Brain microvascular endothelial cell (primary cell): ENCODE measurements around the gene TMEM168.

Experiments
- DNase-seq: peaks from one replicate; pipeline ENCODE4 v3.0.0-alpha.2; 2020
- H3K27ac ChIP-seq: fragments of 250-450 bp; sonication (Bioruptor Pico); 2 replicates; pipeline ENCODE4 v1.5.1; 2020; ENCODE audit warnings: mild to moderate bottlenecking, moderate library complexity
- H3K27me3 ChIP-seq: fragments of 250-450 bp; sonication (Bioruptor Pico); replicated peaks from 2 replicates; pipeline ENCODE4 v1.5.1; 2020; ENCODE audit warnings: mild to moderate bottlenecking
- H3K36me3 ChIP-seq: fragments of 250-450 bp; sonication (Bioruptor Pico); replicated peaks from 2 replicates; pipeline ENCODE4 v1.5.1; 2020; ENCODE audit warnings: mild to moderate bottlenecking
- H3K4me3 ChIP-seq: 2 replicates; pipeline ENCODE4 v1.5.1; 2011; ENCODE audit warnings: low read depth, mild to moderate bottlenecking, control low read depth, low read length, moderate library complexity
- CTCF ChIP-seq: IDR thresholded peaks from 2 replicates; pipeline ENCODE4 v1.5.1; 2011; ENCODE audit warnings: low read depth, mild to moderate bottlenecking, moderate library complexity, low read length, control low read depth, inconsistent platforms; ENCODE audit errors: missing control alignments
- in situ Hi-C: cut with HindIII; loops from 2 replicates; pipeline ENCODE4 v1.10.0; 2017; ENCODE audit warnings: low sequenced_read_pairs, low pct_ligation_motif_present

Gene TMEM168

GRCh38 chr7:112777406-112777805, 12.8 kb downstream of the TMEM168 start:
- H3K27ac ChIP-seq = no peak overlapping the region
- no peak for TF ChIP-seq CTCF
- no peaks in the 10 kb centered on the region for H3K27me3 ChIP-seq
- in situ Hi-C loops = no loop called here
- H3K4me3 ChIP-seq = no peak overlapping the region
- DNase-seq = no peak
- H3K36me3 ChIP-seq = no peaks in the 10 kb centered on the region

GRCh38 chr7:112771166-112771565, 19.0 kb downstream of the TMEM168 start:
- no peak overlapping the region for H3K27ac ChIP-seq
- in situ Hi-C loops = no loop called here
- H3K4me3 ChIP-seq = no peak overlapping the region
- no peak for TF ChIP-seq CTCF
- DNase-seq = no peak
- H3K27me3 ChIP-seq = no peaks in the 10 kb centered on the region
- no peaks in the 10 kb centered on the region for H3K36me3 ChIP-seq

GRCh38 chr7:112770051-112770450, 20.1 kb downstream of the TMEM168 start:
- Histone ChIP-seq H3K36me3 (no peaks in the 10 kb centered on the region), H3K27ac (no peak overlapping the region), H3K4me3 (no peak overlapping the region), H3K27me3 (no peaks in the 10 kb centered on the region)
- no peak for DNase-seq
- no peak for TF ChIP-seq CTCF
- in situ Hi-C loops = no loop called here

DNA sequence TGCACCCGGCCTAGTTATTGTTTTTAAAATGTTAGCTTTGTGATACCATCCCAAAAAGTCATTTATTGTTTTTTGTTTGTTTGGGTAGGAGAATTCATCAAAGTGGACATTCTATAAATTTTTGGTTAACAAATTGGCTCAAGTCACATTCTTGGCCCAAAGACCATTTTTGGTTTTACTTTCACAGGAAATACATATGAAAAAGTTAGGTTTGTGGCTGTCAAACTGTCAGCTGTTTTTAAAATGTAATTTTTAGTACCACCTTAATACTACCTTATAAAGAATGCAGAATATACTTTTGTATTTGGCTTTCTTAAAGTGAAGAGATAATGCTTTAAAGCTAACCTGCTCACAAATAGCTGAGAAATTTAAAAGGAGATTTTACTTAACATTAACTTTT, 25.1 kb downstream of the TMEM168 start:
- no peaks in the 10 kb centered on the region for H3K36me3 ChIP-seq
- no peak overlapping the region for H3K4me3 ChIP-seq
- in situ Hi-C loops = no loop called here
- TF ChIP-seq CTCF = no peak
- H3K27me3 ChIP-seq = no peaks in the 10 kb centered on the region
- H3K27ac ChIP-seq = no peak overlapping the region
- no peak for DNase-seq

DNA sequence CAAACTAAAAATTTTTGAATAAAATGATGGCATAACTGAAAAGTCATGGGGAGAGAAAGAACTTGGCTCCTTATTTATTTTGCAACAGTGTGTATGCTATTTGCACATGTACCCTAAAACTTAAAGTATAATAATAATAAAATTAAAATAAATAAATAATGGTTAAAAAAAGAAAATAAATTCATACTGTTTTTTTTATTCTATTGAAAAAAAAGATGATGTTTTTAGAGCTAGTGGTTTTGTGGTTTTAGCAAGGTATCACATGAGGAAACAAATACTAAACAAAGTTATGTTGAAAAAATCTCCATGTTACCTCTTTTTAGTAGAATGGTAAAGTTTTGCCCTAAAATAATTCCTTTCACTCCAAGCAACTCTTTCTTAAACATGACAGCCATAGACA, 26.2 kb downstream of the TMEM168 start:
- Histone ChIP-seq H3K27me3 (no peaks in the 10 kb centered on the region), H3K27ac (no peak overlapping the region), H3K36me3 (no peaks in the 10 kb centered on the region), H3K4me3 (no peak overlapping the region)
- TF ChIP-seq CTCF = no peak
- in situ Hi-C loops = no loop called here
- DNase-seq = no peak

- H3K4me3 ChIP-seq = no peak overlapping the region
- no peak for TF ChIP-seq CTCF
- in situ Hi-C loops = no loop called here
- H3K27ac ChIP-seq = no peak overlapping the region
- no peaks in the 10 kb centered on the region for H3K36me3 ChIP-seq
- no peak for DNase-seq
- no peaks in the 10 kb centered on the region for H3K27me3 ChIP-seq
Measured at GRCh38 chr7:112763298-112763697, 26.9 kb downstream of the TMEM168 start.
